GM10266 (cell line): ENCODE results near the gene ABHD8.

Experiments
- DNase-seq: peaks from one replicate; pipeline ENCODE4 v3.0.0; 2012; ENCODE audit errors: extremely low spot score
- TF ChIP-seq, protein P1 (sequence below): IDR thresholded peaks from 2 replicates; pipeline ENCODE4 v1.5.1; 2012; ENCODE audit warnings: mild to moderate bottlenecking, low read depth; ENCODE audit not compliant: control insufficient read depth, insufficient read depth; ENCODE audit errors: missing control alignments

Gene ABHD8

DNA sequence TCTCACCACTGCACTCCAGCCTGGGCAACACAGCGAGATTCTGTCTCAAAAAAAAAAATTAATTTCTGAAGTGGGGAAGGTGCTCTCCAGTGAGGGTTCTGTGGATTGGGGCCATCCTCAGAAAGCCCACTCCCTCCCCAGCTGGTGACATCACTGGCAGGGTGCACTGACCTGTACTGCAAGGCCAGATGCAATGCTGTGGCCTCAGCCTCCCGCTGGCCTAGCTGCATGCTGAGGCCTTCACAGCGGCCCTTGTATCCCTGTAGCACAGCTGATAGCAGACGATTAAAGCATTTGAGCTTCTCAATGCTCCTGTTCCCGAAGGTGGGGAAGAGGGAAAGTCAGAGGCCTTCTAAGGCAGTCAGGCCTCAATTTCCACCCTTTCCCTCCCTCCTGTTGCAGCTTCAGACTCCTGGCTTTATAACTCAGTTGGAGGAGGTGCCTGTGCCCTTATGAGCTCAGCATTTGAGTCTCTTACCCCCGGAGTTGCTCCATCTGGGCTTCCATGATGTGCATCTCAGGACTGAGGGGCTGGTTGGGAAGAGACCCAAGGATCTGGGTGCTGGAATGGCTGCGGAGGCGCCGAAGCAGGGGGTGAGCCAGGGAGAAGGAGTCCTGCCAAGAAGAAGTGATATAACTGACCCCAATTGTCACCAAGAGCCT, 44.0 kb downstream of the ABHD8 start:
- no peak for DNase-seq

DNA sequence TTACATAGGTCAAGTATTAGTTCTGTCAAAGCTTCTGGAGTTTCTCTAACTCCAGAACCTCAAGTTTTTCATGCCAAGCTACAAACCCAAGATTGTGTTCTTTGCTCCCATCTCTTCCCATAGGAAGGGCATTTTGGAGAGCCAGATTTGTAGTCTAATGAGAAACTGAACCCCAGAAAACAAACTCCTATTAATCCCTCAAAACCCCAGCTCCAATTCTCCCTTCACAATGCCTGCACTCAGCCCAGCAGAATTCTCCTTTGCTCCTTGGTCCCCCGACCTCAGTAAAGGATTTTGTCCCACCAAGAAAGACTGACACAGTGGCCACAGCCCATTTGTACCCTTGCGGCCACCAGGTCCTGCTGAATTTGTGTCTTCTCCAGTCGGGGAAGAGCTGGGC, 47.1 kb downstream of the ABHD8 start:
- TF ChIP-seq, protein P1, sequence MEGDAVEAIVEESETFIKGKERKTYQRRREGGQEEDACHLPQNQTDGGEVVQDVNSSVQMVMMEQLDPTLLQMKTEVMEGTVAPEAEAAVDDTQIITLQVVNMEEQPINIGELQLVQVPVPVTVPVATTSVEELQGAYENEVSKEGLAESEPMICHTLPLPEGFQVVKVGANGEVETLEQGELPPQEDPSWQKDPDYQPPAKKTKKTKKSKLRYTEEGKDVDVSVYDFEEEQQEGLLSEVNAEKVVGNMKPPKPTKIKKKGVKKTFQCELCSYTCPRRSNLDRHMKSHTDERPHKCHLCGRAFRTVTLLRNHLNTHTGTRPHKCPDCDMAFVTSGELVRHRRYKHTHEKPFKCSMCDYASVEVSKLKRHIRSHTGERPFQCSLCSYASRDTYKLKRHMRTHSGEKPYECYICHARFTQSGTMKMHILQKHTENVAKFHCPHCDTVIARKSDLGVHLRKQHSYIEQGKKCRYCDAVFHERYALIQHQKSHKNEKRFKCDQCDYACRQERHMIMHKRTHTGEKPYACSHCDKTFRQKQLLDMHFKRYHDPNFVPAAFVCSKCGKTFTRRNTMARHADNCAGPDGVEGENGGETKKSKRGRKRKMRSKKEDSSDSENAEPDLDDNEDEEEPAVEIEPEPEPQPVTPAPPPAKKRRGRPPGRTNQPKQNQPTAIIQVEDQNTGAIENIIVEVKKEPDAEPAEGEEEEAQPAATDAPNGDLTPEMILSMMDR, result no peak
- DNase-seq, result no peak

More for the DNA sequence above, 44.0 kb downstream of the ABHD8 start:
- TF ChIP-seq, protein P1, result no peak

DNA sequence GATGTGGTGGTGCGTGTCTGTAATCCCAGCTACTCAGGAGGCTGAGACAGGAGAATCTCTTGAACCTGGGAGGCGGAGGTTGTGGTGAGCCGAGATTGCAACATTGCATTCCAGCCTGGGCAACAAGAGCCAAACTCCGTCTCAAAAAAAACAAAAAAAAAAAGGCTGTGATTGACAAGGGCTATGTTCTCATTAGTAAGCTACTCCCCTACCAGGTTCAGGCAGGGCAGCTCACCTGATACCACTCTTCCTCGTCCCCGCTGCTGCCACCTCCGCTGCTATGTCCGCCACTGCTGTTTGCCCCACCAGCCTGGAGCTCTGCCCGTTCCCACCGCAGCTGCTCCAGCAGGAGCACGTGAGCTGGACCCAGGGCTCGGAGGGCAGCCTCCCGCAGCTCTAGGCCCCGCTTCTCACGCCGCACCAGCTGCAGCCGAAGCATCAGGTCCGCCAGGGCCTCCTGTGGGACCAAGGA, 48.0 kb downstream of the ABHD8 start:
- DNase-seq, result no peak
- TF ChIP-seq, protein P1, result no peak

DNA sequence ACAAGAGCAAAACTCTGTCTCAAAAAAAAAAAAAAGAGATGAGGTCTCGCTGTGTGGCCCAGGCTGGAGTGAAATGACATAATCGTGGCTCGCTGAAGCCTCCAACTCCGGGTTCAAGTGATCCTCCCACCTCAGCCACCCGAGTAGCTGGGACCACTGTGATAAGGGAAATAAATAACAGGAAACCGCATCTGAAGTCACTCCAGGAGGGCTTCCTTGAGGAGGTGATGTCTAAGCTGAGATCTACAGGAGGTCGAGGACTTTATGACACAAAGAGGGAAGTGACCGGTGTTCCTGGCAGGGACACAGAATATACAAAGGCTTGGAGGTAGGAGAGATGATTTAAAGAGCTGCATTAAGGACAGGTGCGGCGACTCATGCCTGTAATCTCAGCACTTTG, 48.6 kb downstream of the ABHD8 start:
- DNase-seq, result no peak
- TF ChIP-seq, protein P1, result no peak

DNA sequence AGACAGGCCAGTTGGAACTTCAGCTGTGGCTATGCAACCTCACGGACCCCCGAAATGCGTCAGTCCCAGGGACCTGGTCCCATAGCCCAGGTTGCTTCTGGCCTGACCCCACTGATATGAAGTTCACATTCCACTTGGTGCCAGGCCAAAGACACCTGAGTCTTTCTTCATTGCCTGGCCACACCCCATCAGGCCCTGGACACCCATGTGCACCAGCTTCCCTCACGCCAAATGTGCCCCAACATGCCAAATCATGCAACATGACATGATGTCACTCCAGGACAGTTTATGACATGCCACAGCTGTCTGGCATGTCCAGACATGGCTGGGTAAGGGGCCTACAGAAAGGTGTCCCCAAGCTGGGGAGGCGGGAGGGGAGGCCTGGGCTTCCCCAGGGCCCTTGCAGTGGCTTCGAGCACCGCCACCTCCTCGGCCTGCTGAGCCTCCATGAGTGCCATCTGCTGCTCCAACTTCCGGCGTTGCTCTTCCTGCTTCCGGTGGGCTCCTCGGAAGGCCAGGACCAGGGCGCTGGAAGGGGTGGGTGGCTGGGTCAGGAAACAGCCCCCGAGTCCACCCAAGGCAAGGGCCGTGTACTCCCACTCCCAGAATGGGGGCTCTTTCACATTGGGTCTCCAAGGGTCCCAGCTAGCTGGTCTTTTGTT, 53.2 kb downstream of the ABHD8 start:
- TF ChIP-seq, protein P1, result no peak
- no peak for DNase-seq

DNA sequence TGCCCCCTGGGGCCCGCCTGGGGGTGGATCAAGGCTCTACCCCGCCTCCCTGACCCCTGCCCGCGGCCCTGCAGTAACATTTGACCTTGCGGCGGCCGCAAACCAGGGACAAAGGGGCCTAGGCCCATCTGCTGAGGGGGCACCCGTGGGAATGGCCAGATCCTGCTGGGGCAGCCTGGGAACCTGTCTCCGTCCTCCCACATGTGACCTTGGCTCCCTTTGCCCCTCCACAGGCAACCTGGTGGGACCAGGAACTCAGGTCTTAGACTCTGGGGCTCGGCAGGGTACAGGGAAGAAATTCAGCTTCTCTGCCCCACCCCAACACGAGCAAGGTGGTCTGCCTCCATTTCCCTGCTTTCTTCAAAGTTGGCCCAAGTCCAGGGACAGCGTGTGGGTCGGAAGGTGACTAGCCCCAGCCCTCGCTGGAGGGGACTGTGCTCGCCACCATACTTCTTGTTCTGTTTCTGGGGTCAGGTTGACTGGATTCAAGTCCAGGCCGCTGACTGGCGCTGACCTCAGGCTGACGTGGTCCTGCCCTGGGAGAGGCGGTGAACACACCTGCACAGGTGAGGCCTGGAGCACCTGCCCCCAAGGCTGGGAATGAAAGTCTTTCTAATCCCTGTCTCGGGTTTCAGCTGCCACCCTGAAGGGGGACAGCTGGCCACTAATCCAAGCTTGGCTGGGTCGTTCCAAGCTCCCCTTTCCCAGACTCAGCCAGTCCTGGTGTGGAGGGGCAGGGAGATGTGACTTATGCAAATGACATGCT, 55.0 kb downstream of the ABHD8 start:
- no peak for DNase-seq
- TF ChIP-seq, protein P1, result no peak
